ENCODE results near the gene CALR3.

DNA sequence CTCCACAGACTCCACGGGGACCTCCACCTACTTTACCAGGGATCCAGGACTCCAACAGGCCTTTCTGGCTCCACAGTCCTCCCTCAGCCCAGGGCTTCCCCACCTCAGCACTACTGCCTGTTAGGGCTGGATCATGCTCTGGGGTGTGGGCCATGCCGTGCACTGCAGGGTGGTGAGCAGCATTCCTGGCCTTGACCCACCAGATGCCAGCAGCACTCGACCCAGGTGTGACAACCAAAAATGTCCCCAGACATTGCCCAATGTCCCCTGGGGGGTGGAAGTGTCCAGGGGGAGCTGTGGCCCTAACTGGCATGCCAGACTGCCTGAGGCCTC, 66.2 kb downstream of the CALR3 start:
- TF ChIP-seq BCL11A (IDR thresholded peaks at IDR 0.05; ENCODE audit: low read depth in 2 of 2, low read length in 2 of 2): no peak
- TF ChIP-seq GABPA (IDR thresholded peaks at IDR 0.05; ENCODE audit: borderline replicate concordance, insufficient read depth, low read length): no peak
- no peak for TF ChIP-seq TAF1 (IDR thresholded peaks at IDR 0.05; ENCODE audit: low read depth, low read length)
- no peak for TF ChIP-seq POLR2A (IDR thresholded peaks at IDR 0.05; ENCODE audit: control extremely low read depth in 1 of 2, low read depth in 2 of 2, low read length in 2 of 2)
- TF ChIP-seq EGR1 (IDR thresholded peaks at IDR 0.05; ENCODE audit: borderline replicate concordance, low read depth, low read length): no peak
- TF ChIP-seq RAD21 (IDR thresholded peaks at IDR 0.05 in 1 of 2, conservative IDR thresholded peaks at IDR 0.05 in 1 of 2; ENCODE audit: low read depth in 2 of 2, low read length in 2 of 2): no peak

Measured in H1 (cell line).